OCI-LY7 (cell line): ENCODE results near the gene FAM117A. TPM values are rescaled to one million over a fixed set of nuclear protein-coding genes. Genes with fewer than 3 reads are reported as not detected.

Experiments
- BruUV-seq: library from RNA; stranded (reverse); fragments of 400-500 nt; replicated peaks from 2 replicates; lab custom pipeline; 2021; lab: Mats Ljungman, UMichigan
- CTCF ChIA-PET: fragments of 300-600 bp; sonication (Branson Sonifier 250); formaldehyde crosslinking; loops from one replicate; lab custom pipeline; 2022; ENCODE audit warnings: antibody characterized with exemption; ENCODE audit not compliant: unreplicated experiment; lab: Charles Lee
- POLR2A ChIA-PET: fragments of 300-600 bp; sonication (Branson Sonifier 250); formaldehyde crosslinking; loops from one replicate; lab custom pipeline; 2022; ENCODE audit warnings: antibody characterized with exemption; lab: Charles Lee
- DNase-seq: peaks from one replicate; pipeline ENCODE4 v3.0.0-alpha.2; 2015; ENCODE audit warnings: low spot score
- H2AFZ ChIP-seq: fragments of 200-600 bp; sonication (generic), shearing (Covaris generic); 2 replicates; pipeline ENCODE4 v1.6.1; 2014; ENCODE audit warnings: mild to moderate bottlenecking, antibody characterized with exemption, low read length, moderate library complexity
- H3K27ac ChIP-seq: fragments of 200-600 bp; sonication (generic); 2 replicates; pipeline ENCODE4 v1.5.1; 2014; ENCODE audit warnings: mixed run types, low read depth, mild to moderate bottlenecking, moderate library complexity, low read length, inconsistent platforms; ENCODE audit not compliant: poor library complexity, severe bottlenecking
- H3K36me3 ChIP-seq: fragments of 200-600 bp; sonication (generic); 2 replicates; pipeline ENCODE4 v1.6.1; 2014; ENCODE audit warnings: mild to moderate bottlenecking, antibody characterized with exemption, low read length, moderate library complexity, mixed read lengths; ENCODE audit not compliant: insufficient read depth
- H3K4me1 ChIP-seq: fragments of 200-600 bp; sonication (generic); 2 replicates; pipeline ENCODE4 v1.5.1; 2014; ENCODE audit warnings: mild to moderate bottlenecking, low read length; ENCODE audit not compliant: insufficient read depth, poor library complexity, severe bottlenecking
- H3K4me2 ChIP-seq: fragments of 200-600 bp; sonication (generic); 2 replicates; pipeline ENCODE4 v1.6.1; 2014; ENCODE audit warnings: mild to moderate bottlenecking, low read length
- H3K4me3 ChIP-seq: fragments of 200-600 bp; sonication (generic); 2 replicates; pipeline ENCODE4 v1.5.1; 2014; ENCODE audit warnings: mild to moderate bottlenecking, low read depth, low read length; ENCODE audit not compliant: poor library complexity, severe bottlenecking
- H3K79me2 ChIP-seq: fragments of 200-600 bp; sonication (generic); 2 replicates; pipeline ENCODE4 v1.6.1; 2016; ENCODE audit warnings: low read depth, mild to moderate bottlenecking, low read length, moderate library complexity, mixed read lengths; ENCODE audit not compliant: insufficient read depth
- H3K9me2 ChIP-seq: fragments of 200-600 bp; sonication (generic); 2 replicates; pipeline ENCODE4 v1.6.1; 2016; ENCODE audit warnings: mild to moderate bottlenecking, low read length, mixed read lengths; ENCODE audit not compliant: insufficient read depth
- H3K9me3 ChIP-seq: fragments of 200-600 bp; sonication (generic); 2 replicates; pipeline ENCODE4 v1.6.1; 2014; ENCODE audit warnings: mild to moderate bottlenecking, mixed run types, low read length, mixed read lengths
- H4K20me1 ChIP-seq: fragments of 200-600 bp; sonication (generic); 2 replicates; pipeline ENCODE4 v1.6.1; 2014; ENCODE audit warnings: mild to moderate bottlenecking, antibody characterized with exemption, low read length, moderate library complexity, mixed read lengths; ENCODE audit not compliant: insufficient read depth
- CTCF ChIP-seq: fragments of 200-600 bp; sonication (generic); conservative IDR thresholded peaks from 2 replicates; pipeline ENCODE4 v1.5.1; 2014; ENCODE audit warnings: mild to moderate bottlenecking, antibody characterized with exemption, low read length, moderate library complexity, mixed read lengths
- EZH2phosphoT487 ChIP-seq: fragments of 200-600 bp; sonication (generic); IDR thresholded peaks from 2 replicates; pipeline ENCODE4 v1.6.1; 2018; ENCODE audit warnings: low read depth, borderline replicate concordance, mild to moderate bottlenecking, mixed run types, antibody characterized with exemption, low read length, moderate library complexity, mixed read lengths
- intact Hi-C: fragments of 100-400 bp; cut with micrococcal nuclease; formaldehyde crosslinking; loops from one replicate; pipeline ENCODE4 v1.10.0; 2022; ENCODE audit not compliant: unreplicated experiment
- total RNA-seq, 2 experiments: library from RNA; depleted of rRNA in 1 of 2; stranded (reverse); fragments of >200 nt in 1 of 2; shearing (Covaris generic) in 1 of 2; gene quantifications; 2 replicates each; pipeline ENCODE4 v1.2.3, GENCODE V29; 2014 to 2022

FAM117A gene
- total RNA-seq, 2 experiments from 2014 or later = 40.4 to 44.3 TPM

- ChIA-PET CTCF (no interaction called here), POLR2A (no interaction called here)
- no peaks in the 10 kb centered on the region for H3K9me3 ChIP-seq
- no TSS peak for BruUV-seq
- H3K9me2 ChIP-seq = no peaks in the 10 kb centered on the region
- H3K4me1 ChIP-seq = peaks cover 15% of the 10 kb centered on the region
- DNase-seq = no peak
- no peaks in the 10 kb centered on the region for H3K79me2 ChIP-seq
- no peak overlapping the region for H3K27ac ChIP-seq
- H3K4me2 ChIP-seq = no peak overlapping the region
- no peak overlapping the region for H3K4me3 ChIP-seq
- TF ChIP-seq EZH2phosphoT487 (no peak), CTCF (no peak)
- no peaks in the 10 kb centered on the region for H4K20me1 ChIP-seq
- H2AFZ ChIP-seq = no peak overlapping the region
- intact Hi-C loops = no loop called here
- H3K36me3 ChIP-seq = no peaks in the 10 kb centered on the region
These were observed 73.7 kb downstream of the FAM117A start for GRCh38 chr17:49690256-49690655.

GRCh38 chr17:49688848-49689247 lies 75.1 kb downstream of the FAM117A start:
- Histone ChIP-seq H3K36me3 (no peaks in the 10 kb centered on the region), H3K4me1 (peaks cover 15% of the 10 kb centered on the region), H3K9me3 (no peaks in the 10 kb centered on the region), H4K20me1 (no peaks in the 10 kb centered on the region), H3K9me2 (no peaks in the 10 kb centered on the region), H3K27ac (no peak overlapping the region), H3K79me2 (no peaks in the 10 kb centered on the region), H2AFZ (no peak overlapping the region), H3K4me3 (no peak overlapping the region), H3K4me2 (no peak overlapping the region)
- no TSS peak for BruUV-seq
- intact Hi-C loops = no loop called here
- ChIA-PET CTCF (no interaction called here), POLR2A (interaction anchor here (0.6 kb wide), 1 partner anchor 9 kb away, joined by 3 read pairs; no protein-coding TSS in a partner anchor)
- DNase-seq = no peak
- no peak for TF ChIP-seq CTCF
- no peak for TF ChIP-seq EZH2phosphoT487

GRCh38 chr17:49687878-49688491 lies 75.9 kb downstream of the FAM117A start:
- no peak overlapping the region for H3K27ac ChIP-seq
- H3K79me2 ChIP-seq = no peaks in the 10 kb centered on the region
- DNase-seq = peak; percentile 61
- BruUV-seq = no TSS peak
- H3K9me2 ChIP-seq = no peaks in the 10 kb centered on the region
- peak overlapping the region; percentile 91 for H2AFZ ChIP-seq
- no peaks in the 10 kb centered on the region for H3K9me3 ChIP-seq
- intact Hi-C loops = no loop called here
- CTCF ChIA-PET = no interaction called here
- TF ChIP-seq EZH2phosphoT487 = no peak
- no peak overlapping the region for H3K4me3 ChIP-seq
- H3K4me2 ChIP-seq = 0 out of 2 replicates have a peak overlapping the region, but pooled peaks have one; percentile 14
- POLR2A ChIA-PET = interaction anchor here (0.6 kb wide), 1 partner anchor 8 kb away, joined by 3 read pairs; no protein-coding TSS in a partner anchor
- no peaks in the 10 kb centered on the region for H4K20me1 ChIP-seq
- no peaks in the 10 kb centered on the region for H3K36me3 ChIP-seq
- peaks cover 15% of the 10 kb centered on the region for H3K4me1 ChIP-seq
